ENCODE measurements around the gene SPPL3.

GRCh38 chr12:120922279-120922678, 18.1 kb upstream of the SPPL3 start:
- TF ChIP-seq CTCF (IDR thresholded peaks at IDR 0.05 in 2 of 3, conservative IDR thresholded peaks at IDR 0.05 in 1 of 3; ENCODE audit: borderline replicate concordance in 1 of 3, insufficient read depth in 1 of 3, low read depth in 2 of 3, low read length in 2 of 3): no peak
- no peak for TF ChIP-seq EZH2phosphoT487 (IDR thresholded peaks at IDR 0.05; ENCODE audit: borderline replicate concordance)
- TF ChIP-seq YY1 (IDR thresholded peaks at IDR 0.05; ENCODE audit: extremely low read depth, insufficient replicate concordance, low read depth, low read length): no peak
- TF ChIP-seq EZH2 (IDR thresholded peaks at IDR 0.05): no peak
- TF ChIP-seq RAD21 (IDR thresholded peaks at IDR 0.05; ENCODE audit: low read depth): no peak
- no peak for TF ChIP-seq CEBPB (IDR thresholded peaks at IDR 0.05; ENCODE audit: low read depth)
- TF ChIP-seq POLR2A (IDR thresholded peaks at IDR 0.05; ENCODE audit: borderline replicate concordance, extremely low read depth, insufficient read depth, insufficient read length): no peak
- no peak for TF ChIP-seq POLR2AphosphoS5 (IDR thresholded peaks at IDR 0.05; ENCODE audit: low read depth, low read length)
- no peak for TF ChIP-seq SP1 (IDR thresholded peaks at IDR 0.05; ENCODE audit: low read depth)
- TF ChIP-seq SIN3A (IDR thresholded peaks at IDR 0.05; ENCODE audit: low read depth): no peak

Data from HCT116 (cell line).